ENCODE results near the gene ST3GAL4. TPM values are rescaled to one million over a fixed set of nuclear protein-coding genes. Genes with fewer than 3 reads are reported as not detected.
"Not testable (repeated sequence)": the region's sequence is repeated elsewhere in the genome, so short reads cannot be mapped to it uniquely, and the experiment has no call there.

ST3GAL4 gene
- total and polyA plus RNA-seq, 4 donors, result 23.6 to 38.3 (median 31.7) TPM

- DNase-seq (no peak), ATAC-seq (ENCODE audit: insufficient read depth, low FRiP score) (no peak)
- H3K36me3 ChIP-seq (ENCODE audit: control insufficient read depth in 4 of 4, insufficient read depth in 4 of 4, low read length in 4 of 4), result no peaks in the 10 kb centered on the region
- peaks cover 0 to 17% (median 0%) of the 10 kb centered on the region in 5 donors for H3K4me1 ChIP-seq (ENCODE audit: control insufficient read depth in 5 of 5, insufficient read depth in 5 of 5, low read length in 5 of 5)
- no peak overlapping the region for H3K4me3 ChIP-seq
- H3K27me3 ChIP-seq (ENCODE audit: control insufficient read depth in 3 of 3, insufficient read depth in 3 of 3, low read length in 2 of 3), result no peaks in the 10 kb centered on the region
- H3K9me3 ChIP-seq (ENCODE audit: control insufficient read depth in 4 of 4, insufficient read depth in 3 of 4, low read length in 3 of 4), result no peaks in the 10 kb centered on the region
- 38 to 72% methylated on average over 3 of the region's 3 CpGs for WGBS, 2 donors
- TF ChIP-seq CTCF (IDR thresholded peaks at IDR 0.05; ENCODE audit: control extremely low read depth, extremely low read depth), result no peak
- H3K27ac ChIP-seq (ENCODE audit: low read depth in 1 of 2, low read length in 1 of 2), result no peak overlapping the region
- H3K9ac ChIP-seq (ENCODE audit: insufficient read depth in 1 of 2, low read length in 2 of 2), result no peak overlapping the region
Observed at GRCh38 chr11:126370016-126370415, 14.5 kb downstream of the ST3GAL4 start.

GRCh38 chr11:126371595-126371994 lies 16.1 kb downstream of the ST3GAL4 start:
- Histone ChIP-seq H3K27ac (ENCODE audit: low read depth in 1 of 2, low read length in 1 of 2) (no peak overlapping the region), H3K4me3 (no peak overlapping the region), H3K27me3 (ENCODE audit: control insufficient read depth in 3 of 3, insufficient read depth in 3 of 3, low read length in 2 of 3) (no peaks in the 10 kb centered on the region), H3K9ac (ENCODE audit: insufficient read depth in 1 of 2, low read length in 2 of 2) (no peak overlapping the region), H3K9me3 (ENCODE audit: control insufficient read depth in 4 of 4, insufficient read depth in 3 of 4, low read length in 3 of 4) (no peaks in the 10 kb centered on the region), H3K36me3 (ENCODE audit: control insufficient read depth in 4 of 4, insufficient read depth in 4 of 4, low read length in 4 of 4) (no peaks in the 10 kb centered on the region), H3K4me1 (ENCODE audit: control insufficient read depth in 5 of 5, insufficient read depth in 5 of 5, low read length in 5 of 5) (peaks cover 2 to 14% (median 7%) of the 10 kb centered on the region in 5 donors)
- ATAC-seq (ENCODE audit: insufficient read depth, low FRiP score) (no peak), DNase-seq (no peak)
- no peak for TF ChIP-seq CTCF (IDR thresholded peaks at IDR 0.05; ENCODE audit: control extremely low read depth, extremely low read depth)
- 80 to 84% methylated on average over 7 of the region's 7 CpGs for WGBS, 2 donors

GRCh38 chr11:126373389-126374066 lies 18.0 kb downstream of the ST3GAL4 start:
- H3K9ac ChIP-seq (ENCODE audit: insufficient read depth in 1 of 2, low read length in 2 of 2); DNase-seq; H3K4me3 ChIP-seq; H3K27me3 ChIP-seq (ENCODE audit: control insufficient read depth in 3 of 3, insufficient read depth in 3 of 3, low read length in 2 of 3); H3K36me3 ChIP-seq (ENCODE audit: control insufficient read depth in 4 of 4, insufficient read depth in 4 of 4, low read length in 4 of 4); H3K9me3 ChIP-seq (ENCODE audit: control insufficient read depth in 4 of 4, insufficient read depth in 3 of 4, low read length in 3 of 4): not testable (repeated sequence)
- peaks cover 5 to 18% (median 7%) of the 10 kb centered on the region in 5 donors for H3K4me1 ChIP-seq (ENCODE audit: control insufficient read depth in 5 of 5, insufficient read depth in 5 of 5, low read length in 5 of 5)
- peak overlapping the region; percentile 52 to 55 for H3K27ac ChIP-seq (ENCODE audit: low read depth in 1 of 2, low read length in 1 of 2)
- 61 to 75% methylated on average over 12 of the region's 12 CpGs for WGBS, 2 donors
- peak; percentile 70 for ATAC-seq (ENCODE audit: insufficient read depth, low FRiP score)

GRCh38 chr11:126374562-126375300 lies 19.2 kb downstream of the ST3GAL4 start:
- H3K4me3 ChIP-seq; ATAC-seq (ENCODE audit: insufficient read depth, low FRiP score); H3K9me3 ChIP-seq (ENCODE audit: control insufficient read depth in 4 of 4, insufficient read depth in 3 of 4, low read length in 3 of 4); H3K36me3 ChIP-seq (ENCODE audit: control insufficient read depth in 4 of 4, insufficient read depth in 4 of 4, low read length in 4 of 4); H3K27me3 ChIP-seq (ENCODE audit: control insufficient read depth in 3 of 3, insufficient read depth in 3 of 3, low read length in 2 of 3); DNase-seq; H3K9ac ChIP-seq (ENCODE audit: insufficient read depth in 1 of 2, low read length in 2 of 2): not testable (repeated sequence)
- H3K27ac ChIP-seq (ENCODE audit: low read depth in 1 of 2, low read length in 1 of 2), result peak overlapping the region; percentile 25 to 30
- H3K4me1 ChIP-seq (ENCODE audit: control insufficient read depth in 5 of 5, insufficient read depth in 5 of 5, low read length in 5 of 5), result peaks cover 3 to 21% (median 11%) of the 10 kb centered on the region in 5 donors
- WGBS, 2 donors, result 90 to 93% methylated on average over 16 to 20 of the region's 28 CpGs

All from lung (tissue), 12 donors.